ENCODE data around the gene HP1BP3.

HP1BP3 gene

GRCh38 chr1:20708057-20708456, 79.0 kb downstream of the HP1BP3 start:
- no peak for TF ChIP-seq CTCF (IDR thresholded peaks at IDR 0.05; ENCODE audit: low read depth, low read length)
- DNase-seq (ENCODE audit: extremely low read depth, low read depth): no peak

DNA sequence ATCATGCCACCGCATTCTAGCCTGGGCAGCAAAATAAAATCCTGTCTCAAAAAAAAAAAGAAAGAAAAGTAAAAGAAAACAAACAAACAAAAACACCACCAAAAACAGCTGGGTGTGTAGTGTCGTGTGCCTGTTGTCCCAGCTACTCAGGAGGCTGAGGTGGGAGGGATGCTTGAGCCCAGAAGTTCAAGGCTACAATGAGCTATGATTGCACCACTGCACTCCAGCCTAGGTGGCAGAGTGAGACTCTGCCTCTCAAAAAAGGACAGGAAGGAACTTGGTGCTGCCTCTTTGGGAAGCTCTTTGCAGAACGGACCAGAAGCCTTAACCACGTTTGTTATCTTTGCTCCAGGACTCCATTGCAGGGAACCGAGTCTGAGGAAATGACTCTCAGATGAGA, 80.3 kb downstream of the HP1BP3 start:
- DNase-seq (ENCODE audit: extremely low read depth, low read depth): no peak
- TF ChIP-seq CTCF (IDR thresholded peaks at IDR 0.05; ENCODE audit: low read depth, low read length): no peak

- DNase-seq (ENCODE audit: extremely low read depth, low read depth): no peak
- no peak for TF ChIP-seq CTCF (IDR thresholded peaks at IDR 0.05; ENCODE audit: low read depth, low read length)
Measured at GRCh38 chr1:20705203-20705755, 81.8 kb downstream of the HP1BP3 start.

- no peak for TF ChIP-seq CTCF (IDR thresholded peaks at IDR 0.05; ENCODE audit: low read depth, low read length)
- DNase-seq (ENCODE audit: extremely low read depth, low read depth): no peak
Measured at GRCh38 chr1:20704390-20705202, 82.5 kb downstream of the HP1BP3 start.

DNA sequence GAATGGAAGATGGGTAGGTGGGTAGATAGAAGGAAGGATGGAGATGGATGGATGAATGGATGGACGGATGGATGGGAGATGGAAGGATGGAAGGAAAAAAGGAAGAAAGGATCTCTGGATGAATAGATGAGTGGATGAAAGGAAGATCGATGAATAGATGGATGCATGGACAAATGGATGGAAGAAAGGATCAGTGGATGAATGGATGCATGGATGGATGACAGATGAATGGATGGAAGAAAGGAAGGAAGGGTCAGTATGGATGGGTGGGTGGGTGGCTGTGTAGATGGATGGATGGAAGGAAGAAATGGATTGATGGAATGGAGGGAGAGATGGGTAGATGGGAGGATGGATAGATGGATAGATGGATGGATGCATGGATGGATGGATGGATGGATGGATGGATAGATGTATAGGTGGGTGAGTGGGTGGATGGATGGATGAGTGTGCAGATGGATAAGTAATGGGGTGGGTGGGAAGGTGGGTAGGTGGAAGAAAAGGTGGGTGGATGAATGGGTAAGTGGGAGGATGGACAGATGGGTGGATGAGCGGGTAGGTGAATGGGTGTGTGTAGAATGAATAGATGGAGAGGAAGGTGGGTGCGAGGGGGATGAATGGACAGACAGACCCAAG, 83.9 kb downstream of the HP1BP3 start:
- DNase-seq (ENCODE audit: extremely low read depth, low read depth): no peak
- TF ChIP-seq CTCF (IDR thresholded peaks at IDR 0.05; ENCODE audit: low read depth, low read length): no peak

DNA sequence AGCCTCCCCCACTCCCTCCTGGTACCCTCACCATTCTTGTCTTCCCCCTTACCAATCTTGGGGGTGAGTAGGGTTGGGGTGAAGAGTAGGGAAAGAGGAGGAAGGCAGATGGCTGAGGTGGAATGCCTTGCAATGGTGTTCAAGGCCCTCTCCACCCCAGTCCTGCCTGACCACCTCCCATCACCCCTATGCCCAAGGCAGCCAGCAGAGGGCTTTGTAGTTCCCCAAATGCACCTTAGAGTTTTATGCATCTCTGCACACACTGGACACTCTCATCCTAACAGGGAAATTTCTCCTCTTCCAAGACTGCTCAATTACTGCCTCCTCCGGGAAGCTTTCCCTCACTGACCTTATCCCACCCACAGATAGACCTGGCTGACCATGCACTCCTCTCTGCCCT, 84.7 kb downstream of the HP1BP3 start:
- TF ChIP-seq CTCF (IDR thresholded peaks at IDR 0.05; ENCODE audit: low read depth, low read length): peak; percentile 48
- no peak for DNase-seq (ENCODE audit: extremely low read depth, low read depth)

DNA sequence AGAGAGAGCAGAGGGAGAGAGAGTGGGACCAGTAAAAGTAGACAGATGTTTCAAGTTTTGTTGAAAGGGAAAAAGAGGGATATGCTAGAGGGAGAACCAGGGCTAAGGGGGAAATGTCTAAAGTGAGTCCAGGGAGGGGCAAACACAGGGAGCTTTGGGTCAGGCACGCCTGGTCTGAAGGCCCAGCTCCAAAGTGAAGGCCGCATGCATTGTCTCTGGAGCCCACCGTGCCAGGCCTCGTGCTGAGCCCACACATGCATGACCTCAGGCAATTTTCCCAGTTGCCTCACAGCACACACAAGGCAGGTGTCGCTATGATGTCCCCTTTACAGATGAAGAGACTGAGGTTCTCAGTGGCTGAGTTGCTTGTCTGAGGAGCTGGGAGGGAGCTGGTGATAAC, 85.3 kb downstream of the HP1BP3 start:
- no peak for TF ChIP-seq CTCF (IDR thresholded peaks at IDR 0.05; ENCODE audit: low read depth, low read length)
- DNase-seq (ENCODE audit: extremely low read depth, low read depth): no peak
